Esophagus muscularis mucosa (tissue), 4 donors: Measurements from ENCODE around the gene SMIM12. TPM values are rescaled to one million over a fixed set of nuclear protein-coding genes. Genes with fewer than 3 reads are reported as not detected.

Experiments
- DNase-seq: peaks from one replicate; pipeline ENCODE4 v3.0.0-alpha.2; 2017; ENCODE audit errors: extremely low spot score
- H3K27ac ChIP-seq, 4 donors: fragments of 200-600 bp; sonication (generic); replicated peaks in 1 of 4; 1 replicate in 3 of 4; 2 replicates in 1 of 4; pipeline ENCODE4 v1.5.1; 2016 to 2019; ENCODE audit warnings: mild to moderate bottlenecking in 1 of 4
- H3K27me3 ChIP-seq, 4 donors: fragments of 200-600 bp; sonication (generic); one replicate each; pipeline versions ENCODE4 v1.5.1 to v1.6.0; 2016 to 2019
- H3K36me3 ChIP-seq, 4 donors: fragments of 200-600 bp; sonication (generic); one replicate each; pipeline ENCODE4 v1.5.1; 2016 to 2019
- H3K4me1 ChIP-seq, 4 donors: fragments of 200-600 bp; sonication (generic); one replicate each; pipeline ENCODE4 v1.5.1; 2016 to 2019
- H3K4me3 ChIP-seq, 4 donors: fragments of 200-600 bp; sonication (generic); 1 replicate in 2 of 4; 2 replicates in 2 of 4; pipeline ENCODE4 v1.5.1; 2016 to 2019; ENCODE audit warnings: mild to moderate bottlenecking in 4 of 4, moderate library complexity in 1 of 4
- H3K9me3 ChIP-seq, 4 donors: fragments of 200-600 bp; sonication (generic); 1 replicate in 3 of 4; 2 replicates in 1 of 4; pipeline ENCODE4 v1.5.1; 2016 to 2019
- EP300 ChIP-seq: sonication (generic); formaldehyde crosslinking; IDR thresholded peaks from one replicate; pipeline ENCODE4 v1.6.1; 2017; ENCODE audit warnings: antibody characterized with exemption
- POLR2A ChIP-seq: fragments of 450-650 bp; IDR thresholded peaks from one replicate; pipeline ENCODE4 v1.6.1; 2017; ENCODE audit warnings: antibody characterized with exemption, moderate library complexity, mild to moderate bottlenecking, low read depth
- POLR2AphosphoS5 ChIP-seq, 2 donors: sonication (generic); formaldehyde crosslinking; IDR thresholded peaks; one replicate each; pipeline ENCODE4 v1.6.1; 2017; ENCODE audit warnings: antibody characterized with exemption in 2 of 2
- WGBS: methylation state at CpG from one replicate; pipeline ENCODE4 v1.1.5; 2018; 5-methylcytosine and 5-hydroxymethylcytosine counted together
- intact Hi-C: fragments of 100-400 bp; cut with DNase I; formaldehyde crosslinking; loops from one replicate; pipeline ENCODE4 v1.15.1; 2023
- total RNA-seq, 4 donors: library from RNA; depleted of rRNA; stranded (reverse); fragments of >200 nt; gene quantifications; one replicate each; pipeline versions ENCODE4 v1.1.0 to v1.2.1, GENCODE V29; 2016
- TF ChIP-seq, protein P1 (sequence below), 3 experiments: fragments of 200-600 bp in 2 of 3; fragments of 450-650 bp in 1 of 3; sonication (generic) in 2 of 3; IDR thresholded peaks; one replicate each; pipeline ENCODE4 v1.5.1; 2017 to 2019; ENCODE audit warnings: antibody characterized with exemption in 3 of 3, mild to moderate bottlenecking in 2 of 3, moderate library complexity in 1 of 3

The SMIM12 gene
- total RNA-seq, 4 donors from 2014 or later, result 29.5 to 45.4 (median 39.0) TPM

DNA sequence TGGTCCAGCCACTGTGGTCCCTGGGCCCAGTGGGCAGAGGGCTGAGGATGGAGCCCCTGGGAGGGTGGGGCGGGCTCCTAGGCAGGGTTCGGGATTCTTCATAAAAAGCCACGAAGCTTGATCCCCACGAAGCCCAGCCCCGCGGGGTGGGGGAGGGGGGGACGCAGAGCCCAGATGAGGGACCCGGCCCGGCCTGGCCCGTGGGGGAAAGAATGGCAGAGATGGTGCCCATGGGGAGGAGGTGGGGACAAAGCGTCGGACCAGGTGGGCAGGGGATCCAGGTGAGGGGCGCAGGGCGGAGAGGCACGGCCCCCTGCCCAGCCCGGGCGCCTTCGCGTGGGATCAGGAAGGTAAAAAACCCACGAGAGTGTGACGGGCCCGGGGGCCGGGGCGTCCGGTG is 6.0 kb upstream of the SMIM12 start:
- DNase-seq, result no peak
- no peaks in the 10 kb centered on the region for H3K27me3 ChIP-seq
- TF ChIP-seq, protein P1, sequence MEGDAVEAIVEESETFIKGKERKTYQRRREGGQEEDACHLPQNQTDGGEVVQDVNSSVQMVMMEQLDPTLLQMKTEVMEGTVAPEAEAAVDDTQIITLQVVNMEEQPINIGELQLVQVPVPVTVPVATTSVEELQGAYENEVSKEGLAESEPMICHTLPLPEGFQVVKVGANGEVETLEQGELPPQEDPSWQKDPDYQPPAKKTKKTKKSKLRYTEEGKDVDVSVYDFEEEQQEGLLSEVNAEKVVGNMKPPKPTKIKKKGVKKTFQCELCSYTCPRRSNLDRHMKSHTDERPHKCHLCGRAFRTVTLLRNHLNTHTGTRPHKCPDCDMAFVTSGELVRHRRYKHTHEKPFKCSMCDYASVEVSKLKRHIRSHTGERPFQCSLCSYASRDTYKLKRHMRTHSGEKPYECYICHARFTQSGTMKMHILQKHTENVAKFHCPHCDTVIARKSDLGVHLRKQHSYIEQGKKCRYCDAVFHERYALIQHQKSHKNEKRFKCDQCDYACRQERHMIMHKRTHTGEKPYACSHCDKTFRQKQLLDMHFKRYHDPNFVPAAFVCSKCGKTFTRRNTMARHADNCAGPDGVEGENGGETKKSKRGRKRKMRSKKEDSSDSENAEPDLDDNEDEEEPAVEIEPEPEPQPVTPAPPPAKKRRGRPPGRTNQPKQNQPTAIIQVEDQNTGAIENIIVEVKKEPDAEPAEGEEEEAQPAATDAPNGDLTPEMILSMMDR (IDR thresholded peaks at IDR 0.05), result no peak
- TF ChIP-seq POLR2A (no peak), POLR2AphosphoS5 (IDR thresholded peaks at IDR 0.05) (no peak), EP300 (no peak)
- no peaks in the 10 kb centered on the region for H3K36me3 ChIP-seq
- peak overlapping the region; percentile 86 to 89 (median 86) for H3K27ac ChIP-seq
- H3K4me1 ChIP-seq, result peaks cover 13 to 21% (median 18%) of the 10 kb centered on the region in 4 donors
- H3K4me3 ChIP-seq, result peak overlapping the region; percentile 75 to 83 (median 79)
- intact Hi-C loops, result loop anchor here (5.0 kb wide), 1 partner anchor 78 kb away; no protein-coding TSS in a partner anchor
- 29% methylated on average over 13 of the region's 25 CpGs for WGBS
- H3K9me3 ChIP-seq, result no peaks in the 10 kb centered on the region

DNA sequence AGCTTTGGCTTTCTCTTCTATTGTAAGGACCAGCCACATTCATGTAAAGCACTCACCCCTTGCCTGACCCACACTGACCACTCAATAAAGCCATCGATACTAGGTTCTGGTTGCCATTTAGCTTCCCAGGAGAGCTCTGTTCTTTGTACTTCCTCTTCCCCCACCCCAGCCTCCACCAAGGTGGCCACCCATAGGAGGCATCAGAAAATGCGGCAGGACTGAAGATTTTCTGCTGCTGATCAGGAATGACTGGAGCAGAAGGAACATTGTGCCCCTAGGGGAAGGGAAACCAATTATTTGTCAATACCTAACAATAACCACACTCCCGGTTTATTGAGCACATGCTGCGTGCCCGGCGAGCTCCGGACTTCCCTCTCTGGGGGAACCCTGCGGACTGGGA is 5.2 kb upstream of the SMIM12 start:
- H3K36me3 ChIP-seq, result no peaks in the 10 kb centered on the region
- 93% methylated on average over 8 of the region's 8 CpGs for WGBS
- no peak overlapping the region for H3K4me3 ChIP-seq
- intact Hi-C loops, result loop anchor here (5.0 kb wide), 1 partner anchor 77 kb away; no protein-coding TSS in a partner anchor
- H3K27me3 ChIP-seq, result no peaks in the 10 kb centered on the region
- H3K4me1 ChIP-seq, result peaks cover 17 to 29% (median 23%) of the 10 kb centered on the region in 4 donors
- TF ChIP-seq POLR2A (no peak), POLR2AphosphoS5 (IDR thresholded peaks at IDR 0.05) (no peak), EP300 (no peak)
- TF ChIP-seq, protein P1 (IDR thresholded peaks at IDR 0.05), result no peak
- H3K27ac ChIP-seq, result no peak overlapping the region
- no peak for DNase-seq
- no peaks in the 10 kb centered on the region for H3K9me3 ChIP-seq

DNA sequence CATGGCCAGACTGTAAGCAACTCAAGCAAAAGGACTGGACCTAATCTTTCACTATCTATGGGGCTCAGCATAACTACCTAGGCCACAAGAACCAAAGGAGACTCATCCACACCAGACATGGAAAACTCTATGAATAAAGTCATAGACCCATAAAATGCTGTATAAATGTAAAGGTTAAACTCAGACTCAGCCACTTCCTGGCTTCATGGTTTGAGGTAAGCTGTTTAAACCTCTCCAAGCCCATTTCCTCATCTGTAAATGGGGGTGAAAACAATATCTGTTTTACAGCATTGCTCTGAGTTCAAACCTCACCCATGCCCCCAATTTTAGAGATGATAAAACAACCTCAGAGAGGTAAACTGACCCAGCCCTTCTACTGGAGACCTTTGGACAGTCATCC is 4.0 kb upstream of the SMIM12 start:
- Histone ChIP-seq H3K27me3 (no peaks in the 10 kb centered on the region), H3K27ac (no peak overlapping the region), H3K4me3 (no peak overlapping the region), H3K36me3 (no peaks in the 10 kb centered on the region), H3K4me1 (peaks cover 22 to 36% (median 29%) of the 10 kb centered on the region in 4 donors), H3K9me3 (no peaks in the 10 kb centered on the region)
- intact Hi-C loops, result no loop called here
- no peak for DNase-seq
- TF ChIP-seq, protein P1 (IDR thresholded peaks at IDR 0.05), result no peak
- TF ChIP-seq EP300 (no peak), POLR2A (no peak), POLR2AphosphoS5 (IDR thresholded peaks at IDR 0.05) (no peak)

DNA sequence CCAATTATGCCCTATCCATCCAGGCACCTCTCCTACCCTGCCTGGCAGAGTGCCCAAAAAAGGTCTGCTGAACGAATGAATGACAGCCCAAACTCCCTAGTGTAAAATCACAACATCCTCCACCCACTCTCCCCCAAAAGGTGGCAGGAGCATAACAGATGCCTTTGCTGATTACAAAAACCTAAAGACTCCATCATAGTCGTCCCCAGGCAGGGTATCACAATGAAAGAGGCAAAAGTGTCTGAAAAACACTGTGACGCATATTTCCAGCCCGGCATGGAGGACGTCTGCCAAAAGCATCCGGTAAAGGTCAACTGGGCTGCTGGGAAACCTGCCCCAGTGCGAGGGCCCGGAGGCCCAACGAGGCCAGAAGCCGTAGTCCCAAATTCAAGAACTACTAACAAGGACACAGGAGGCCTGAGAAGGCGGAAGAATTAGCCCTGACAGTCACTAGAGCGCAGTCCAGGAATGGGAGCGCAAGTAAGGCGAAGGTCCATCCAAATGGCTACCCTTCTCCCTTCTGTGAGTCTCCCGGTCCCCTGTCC is 576 bp downstream of the SMIM12 start:
- H3K36me3 ChIP-seq, result peaks cover 18 to 22% (median 21%) of the 10 kb centered on the region in 4 donors
- TF ChIP-seq POLR2AphosphoS5 (IDR thresholded peaks at IDR 0.05), result no peak
- TF ChIP-seq POLR2A, result no peak
- no peak for TF ChIP-seq EP300
- TF ChIP-seq, protein P1 (IDR thresholded peaks at IDR 0.05), result no peak
- peak overlapping the region; percentile 81 to 92 (median 92) for H3K27ac ChIP-seq
- DNase-seq, result no peak
- intact Hi-C loops, result loop anchor here (10.0 kb wide), 1 partner anchor 126 kb away; the partner anchor contains the start of gene TMEM35B
- H3K9me3 ChIP-seq, result no peaks in the 10 kb centered on the region
- under 1% methylated on average over 15 of the region's 15 CpGs for WGBS
- peaks cover 28 to 41% (median 33%) of the 10 kb centered on the region in 4 donors for H3K4me1 ChIP-seq
- peak overlapping the region; percentile 88 to 98 (median 92) for H3K4me3 ChIP-seq
- H3K27me3 ChIP-seq, result no peaks in the 10 kb centered on the region

DNA sequence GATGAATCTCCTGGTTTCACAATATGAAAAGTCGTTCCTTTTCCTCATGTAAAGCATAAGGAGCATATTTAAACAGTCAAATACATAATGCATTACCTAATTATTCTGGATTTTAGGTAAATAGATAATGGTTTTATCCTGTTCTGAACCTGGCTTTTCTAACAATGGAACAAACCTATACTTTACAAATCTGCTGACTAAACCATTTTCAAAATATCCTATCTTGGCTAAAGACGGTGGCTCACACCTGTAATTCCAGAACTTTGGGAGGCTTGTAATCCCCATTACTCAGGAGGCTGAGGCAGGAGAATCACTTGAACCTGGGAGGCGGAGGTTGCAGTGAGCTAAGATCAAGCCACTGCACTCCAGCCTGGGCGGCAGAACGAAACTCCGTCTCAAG is 2.9 kb downstream of the SMIM12 start:
- Histone ChIP-seq H3K27ac (no peak overlapping the region), H3K27me3 (no peaks in the 10 kb centered on the region), H3K4me1 (peaks cover 29 to 63% (median 51%) of the 10 kb centered on the region in 4 donors), H3K9me3 (no peaks in the 10 kb centered on the region), H3K36me3 (peaks cover 18 to 36% (median 28%) of the 10 kb centered on the region in 4 donors), H3K4me3 (no peak overlapping the region)
- DNase-seq, result no peak
- TF ChIP-seq POLR2A (no peak), POLR2AphosphoS5 (IDR thresholded peaks at IDR 0.05) (no peak), EP300 (no peak)
- TF ChIP-seq, protein P1 (IDR thresholded peaks at IDR 0.05), result no peak
- 89% methylated on average over 6 of the region's 6 CpGs for WGBS
- intact Hi-C loops, result loop anchor here (10.0 kb wide), 1 partner anchor 128 kb away; the partner anchor contains the start of gene TMEM35B
